ENCODE data around the gene RIIAD1. TPM values are rescaled to one million over a fixed set of nuclear protein-coding genes. Genes with fewer than 3 reads are reported as not detected.

Gene RIIAD1
- total RNA-seq, 2 experiments from 2014 or later = not detected

DNA sequence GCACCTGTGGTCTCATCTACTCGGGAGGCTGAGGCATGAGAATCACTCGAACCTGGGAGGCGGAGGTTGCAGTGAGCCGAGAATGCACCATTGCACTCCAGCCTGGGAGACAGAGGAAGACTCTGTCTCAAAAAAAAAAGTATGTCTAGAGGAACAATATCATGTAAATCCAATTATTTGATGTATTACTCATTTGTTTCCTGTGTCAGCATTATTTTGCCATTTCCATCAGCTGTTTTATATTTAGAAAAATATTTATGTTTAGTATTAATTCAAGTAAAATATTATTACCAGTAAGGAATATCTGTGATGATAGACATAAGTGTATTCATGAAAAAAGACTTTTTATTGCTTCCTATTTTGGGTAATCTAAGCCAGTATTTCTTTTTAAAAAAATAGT lies 56.0 kb downstream of the RIIAD1 start:
- H3K27ac Mint-ChIP-seq = no peak overlapping the region
- no peaks in the 10 kb centered on the region for H3K9me3 Mint-ChIP-seq
- peaks cover 17% of the 10 kb centered on the region for H3K36me3 Mint-ChIP-seq (ENCODE audit: low read depth)
- no peaks in the 10 kb centered on the region for H3K27me3 Mint-ChIP-seq (ENCODE audit: low read depth)
- DNase-seq = no peak
- H3K4me1 Mint-ChIP-seq (ENCODE audit: low read depth) = no peaks in the 10 kb centered on the region
- CTCF ChIA-PET = interaction anchor here (0.7 to 1.1 kb wide), 2 partner anchors 8 to 59 kb away, joined by 3 read pairs; no protein-coding TSS in a partner anchor
- intact Hi-C loops (cut with micrococcal nuclease) = no loop called here
- no peak overlapping the region for H3K4me3 Mint-ChIP-seq

Other genes starting within 250 kb of the RIIAD1 start
- 1 to 10 TPM in 1 of 2 experiments, under 1 TPM in 1; 0.62 to 1.5 TPM for gene CGN, start 210.1 kb upstream of the RIIAD1 start, total RNA-seq
- gene TUFT1, start 181.2 kb upstream of the RIIAD1 start, total RNA-seq = 1 to 10 TPM; 2.3 to 2.8 TPM
- 10 to 100 TPM; 22.9 to 23.6 TPM for gene SNX27, start 109.5 kb upstream of the RIIAD1 start, total RNA-seq
- not detected for gene CELF3, start 4.7 kb upstream of the RIIAD1 start, total RNA-seq
- 100 to 1,000 TPM; 157 to 160 TPM for gene MRPL9, start 42.0 kb downstream of the RIIAD1 start, total RNA-seq
- 10 to 100 TPM; 22.0 to 22.5 TPM for gene TDRKH, start 69.0 kb downstream of the RIIAD1 start, total RNA-seq
- gene LINGO4, start 83.9 kb downstream of the RIIAD1 start, total RNA-seq = under 1 TPM in 1 of 2 experiments, not detected in 1; 0.07 TPM
- 1 to 10 TPM; 1.4 to 1.6 TPM for gene RORC, start 110.3 kb downstream of the RIIAD1 start, total RNA-seq
- gene C2CD4D, start 118.3 kb downstream of the RIIAD1 start, total RNA-seq = 1 to 10 TPM; 2.3 to 2.7 TPM
- gene THEM5, start 132.2 kb downstream of the RIIAD1 start, total RNA-seq = not detected
- gene THEM4, start 188.0 kb downstream of the RIIAD1 start, total RNA-seq = 10 to 100 TPM; 20.1 to 22.0 TPM

Data from activated naive CD4-positive, alpha-beta T cell treated with anti-CD3 and anti-CD28 coated beads for 36 hours (primary cell).